DMS114 treated with DMSO at 0.1 percent for 48 hours (cell line): Measurements from ENCODE around the gene RFPL3.
"Not testable (repeated sequence)": the region's sequence is repeated elsewhere in the genome, so short reads cannot be mapped to it uniquely, and the experiment has no call there.

ENCODE experiments used
- DNase-seq: peaks from one replicate; lab custom pipeline; 2025; ENCODE audit not compliant: unreplicated experiment; lab: John Stamatoyannopoulos, UW

RFPL3 gene

GRCh38 chr22:32352681-32353080 is 5.0 kb upstream of the RFPL3 start:
- DNase-seq: no peak

GRCh38 chr22:32353292-32353691 is 4.4 kb upstream of the RFPL3 start:
- no peak for DNase-seq

GRCh38 chr22:32353840-32354239 is 3.8 kb upstream of the RFPL3 start:
- DNase-seq: no peak

GRCh38 chr22:32354360-32355351 is 3.0 kb upstream of the RFPL3 start:
- no peak for DNase-seq

- no peak for DNase-seq
Measured at GRCh38 chr22:32355760-32356159, 1.9 kb upstream of the RFPL3 start.

- DNase-seq: not testable (repeated sequence)
Measured at GRCh38 chr22:32360096-32360495, 2.4 kb downstream of the RFPL3 start.

GRCh38 chr22:32361257-32361656 is 3.6 kb downstream of the RFPL3 start:
- DNase-seq: no peak

- no peak for DNase-seq
Measured at GRCh38 chr22:32364210-32364609, 6.5 kb downstream of the RFPL3 start.

- DNase-seq: no peak
Measured at GRCh38 chr22:32375678-32376450, 18.2 kb downstream of the RFPL3 start.

- no peak for DNase-seq
Measured at GRCh38 chr22:32376681-32377080, 19.0 kb downstream of the RFPL3 start.

- DNase-seq: peak; percentile 48
Measured at GRCh38 chr22:32378707-32379272, 21.1 kb downstream of the RFPL3 start.

GRCh38 chr22:32380991-32381390 is 23.3 kb downstream of the RFPL3 start:
- DNase-seq: no peak

- DNase-seq: no peak
Measured at GRCh38 chr22:32385681-32386080, 28.0 kb downstream of the RFPL3 start.

GRCh38 chr22:32389685-32390084 is 32.0 kb downstream of the RFPL3 start:
- DNase-seq: no peak

GRCh38 chr22:32395107-32395506 is 37.4 kb downstream of the RFPL3 start:
- DNase-seq: no peak

- DNase-seq: no peak
Measured at GRCh38 chr22:32396255-32396654, 38.6 kb downstream of the RFPL3 start.

GRCh38 chr22:32396746-32397145 is 39.1 kb downstream of the RFPL3 start:
- DNase-seq: no peak

- no peak for DNase-seq
Measured at GRCh38 chr22:32401486-32401885, 43.8 kb downstream of the RFPL3 start.

GRCh38 chr22:32404021-32404420 is 46.4 kb downstream of the RFPL3 start:
- no peak for DNase-seq

GRCh38 chr22:32407312-32407711 is 49.6 kb downstream of the RFPL3 start:
- DNase-seq: no peak

GRCh38 chr22:32407936-32408335 is 50.3 kb downstream of the RFPL3 start:
- no peak for DNase-seq

- no peak for DNase-seq
Measured at GRCh38 chr22:32409977-32410376, 52.3 kb downstream of the RFPL3 start.
